ENCODE results near the gene TCEANC2.

DNA sequence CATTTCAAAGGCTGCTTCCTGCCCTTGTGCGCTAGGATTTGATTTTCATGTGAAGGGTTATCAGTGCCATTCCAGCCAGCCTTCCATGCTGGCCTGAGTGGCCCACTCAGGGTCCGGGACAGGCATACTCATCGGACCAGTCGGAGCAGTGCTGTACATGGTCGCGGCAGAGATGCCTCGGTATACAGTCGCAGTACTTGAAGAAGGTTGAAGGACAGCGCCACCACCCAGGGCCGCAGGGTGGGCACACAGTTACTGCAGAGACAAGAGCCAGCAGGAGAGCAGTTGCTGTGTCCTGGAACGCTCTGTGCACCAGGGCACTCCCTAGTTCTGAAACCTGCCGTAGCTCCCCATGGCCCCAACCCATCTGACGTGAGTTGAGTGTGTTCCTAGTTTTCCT is 44.5 kb upstream of the TCEANC2 start:
- TF ChIP-seq, protein P1, sequence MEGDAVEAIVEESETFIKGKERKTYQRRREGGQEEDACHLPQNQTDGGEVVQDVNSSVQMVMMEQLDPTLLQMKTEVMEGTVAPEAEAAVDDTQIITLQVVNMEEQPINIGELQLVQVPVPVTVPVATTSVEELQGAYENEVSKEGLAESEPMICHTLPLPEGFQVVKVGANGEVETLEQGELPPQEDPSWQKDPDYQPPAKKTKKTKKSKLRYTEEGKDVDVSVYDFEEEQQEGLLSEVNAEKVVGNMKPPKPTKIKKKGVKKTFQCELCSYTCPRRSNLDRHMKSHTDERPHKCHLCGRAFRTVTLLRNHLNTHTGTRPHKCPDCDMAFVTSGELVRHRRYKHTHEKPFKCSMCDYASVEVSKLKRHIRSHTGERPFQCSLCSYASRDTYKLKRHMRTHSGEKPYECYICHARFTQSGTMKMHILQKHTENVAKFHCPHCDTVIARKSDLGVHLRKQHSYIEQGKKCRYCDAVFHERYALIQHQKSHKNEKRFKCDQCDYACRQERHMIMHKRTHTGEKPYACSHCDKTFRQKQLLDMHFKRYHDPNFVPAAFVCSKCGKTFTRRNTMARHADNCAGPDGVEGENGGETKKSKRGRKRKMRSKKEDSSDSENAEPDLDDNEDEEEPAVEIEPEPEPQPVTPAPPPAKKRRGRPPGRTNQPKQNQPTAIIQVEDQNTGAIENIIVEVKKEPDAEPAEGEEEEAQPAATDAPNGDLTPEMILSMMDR (IDR thresholded peaks at IDR 0.05), result no peak
- TF ChIP-seq POLR2A (IDR thresholded peaks at IDR 0.05), result no peak

All from esophagus squamous epithelium (tissue), 4 donors.